ENCODE measurements around the gene PGAM2.

DNA sequence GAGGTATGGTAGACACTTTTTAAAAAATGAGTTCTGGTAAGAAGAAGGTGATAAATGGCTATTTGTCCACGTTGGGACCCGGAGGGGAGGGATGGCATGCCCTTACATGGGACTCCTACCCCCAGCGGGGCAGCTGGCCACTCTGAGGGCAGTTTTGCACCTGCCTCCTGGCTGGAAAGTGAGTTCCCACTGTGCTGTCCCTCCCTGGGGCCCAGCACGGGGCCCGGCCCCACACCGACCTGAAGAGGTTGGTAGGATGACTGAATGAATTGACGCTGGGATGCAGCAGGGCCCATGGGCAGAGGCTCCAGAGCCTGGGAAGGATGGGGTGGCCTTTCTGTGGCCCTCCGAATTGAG, 38.2 kb upstream of the PGAM2 start:
- TF ChIP-seq CTCF (IDR thresholded peaks at IDR 0.05) (no peak), POLR2A (IDR thresholded peaks at IDR 0.05) (no peak)

Measured in thyroid gland (tissue), 4 donors.